AG10803 (cell line): ENCODE results near the gene SYT8.

Source experiments
- DNase-seq: peaks from one replicate; pipeline ENCODE4 v3.0.0; 2010; ENCODE audit warnings: low read depth
- H3K4me3 ChIP-seq: 2 replicates; pipeline ENCODE4 v1.5.1; 2011; ENCODE audit warnings: mild to moderate bottlenecking, low read length, control low read depth
- CTCF ChIP-seq: conservative IDR thresholded peaks from 2 replicates; pipeline ENCODE4 v1.5.1; 2011; ENCODE audit warnings: mild to moderate bottlenecking, low read length, control low read depth, inconsistent platforms

The SYT8 gene

GRCh38 chr11:1878137-1879031 is 43.6 kb downstream of the SYT8 start:
- TF ChIP-seq CTCF, result no peak
- no peak overlapping the region for H3K4me3 ChIP-seq
- no peak for DNase-seq

- no peak overlapping the region for H3K4me3 ChIP-seq
- no peak for DNase-seq
- no peak for TF ChIP-seq CTCF
These were observed 44.7 kb downstream of the SYT8 start for GRCh38 chr11:1879342-1879940.

GRCh38 chr11:1879941-1880720 is 45.3 kb downstream of the SYT8 start:
- no peak for DNase-seq
- TF ChIP-seq CTCF, result no peak
- no peak overlapping the region for H3K4me3 ChIP-seq

GRCh38 chr11:1880746-1881441 is 46.1 kb downstream of the SYT8 start:
- DNase-seq, result no peak
- H3K4me3 ChIP-seq, result no peak overlapping the region
- TF ChIP-seq CTCF, result no peak

- no peak overlapping the region for H3K4me3 ChIP-seq
- no peak for TF ChIP-seq CTCF
- DNase-seq, result no peak
These were observed 46.9 kb downstream of the SYT8 start for GRCh38 chr11:1881442-1882264.
